ENCODE data around the gene TGM1.
A peak's percentile ranks its signal among the peaks of the same experiment; 100 is the strongest.

Gene TGM1

GRCh38 chr14:24212924-24213865, 49.8 kb downstream of the TGM1 start, which contains the start of gene CHMP4A (continued):
- no peak for TF ChIP-seq ZNF426 (tag by site-specific recombination; IDR thresholded peaks at IDR 0.05)
- no peak for TF ChIP-seq ZNF621 (tag by site-specific recombination; IDR thresholded peaks at IDR 0.05)
- no peak for TF ChIP-seq ZSCAN16 (tag by site-specific recombination; IDR thresholded peaks at IDR 0.05)
- TF ChIP-seq YY1 (tag by site-specific recombination; IDR thresholded peaks at IDR 0.05), result peak; percentile 71
- no peak for TF ChIP-seq SALL2 (tag by site-specific recombination; IDR thresholded peaks at IDR 0.05; ENCODE audit: borderline replicate concordance)
- TF ChIP-seq MEIS1 (CRISPR knock-in tag; IDR thresholded peaks at IDR 0.05; ENCODE audit: borderline replicate concordance), result no peak
- TF ChIP-seq ZBTB10 (tag by site-specific recombination; IDR thresholded peaks at IDR 0.05), result peak; percentile 62
- TF ChIP-seq, protein P1, sequence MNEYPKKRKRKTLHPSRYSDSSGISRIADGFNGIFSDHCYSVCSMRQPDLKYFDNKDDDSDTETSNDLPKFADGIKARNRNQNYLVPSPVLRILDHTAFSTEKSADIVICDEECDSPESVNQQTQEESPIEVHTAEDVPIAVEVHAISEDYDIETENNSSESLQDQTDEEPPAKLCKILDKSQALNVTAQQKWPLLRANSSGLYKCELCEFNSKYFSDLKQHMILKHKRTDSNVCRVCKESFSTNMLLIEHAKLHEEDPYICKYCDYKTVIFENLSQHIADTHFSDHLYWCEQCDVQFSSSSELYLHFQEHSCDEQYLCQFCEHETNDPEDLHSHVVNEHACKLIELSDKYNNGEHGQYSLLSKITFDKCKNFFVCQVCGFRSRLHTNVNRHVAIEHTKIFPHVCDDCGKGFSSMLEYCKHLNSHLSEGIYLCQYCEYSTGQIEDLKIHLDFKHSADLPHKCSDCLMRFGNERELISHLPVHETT (tag by site-specific recombination; IDR thresholded peaks at IDR 0.05), result peak; percentile 73
- TF ChIP-seq ZNF10 (tag by site-specific recombination; IDR thresholded peaks at IDR 0.05), result peak; percentile 58; the same call in 1 of the 2 replicates
- TF ChIP-seq WT1 (tag by site-specific recombination; IDR thresholded peaks at IDR 0.05), result peak; percentile 60; the same call in 1 of the 2 replicates
- TF ChIP-seq, protein P2, sequence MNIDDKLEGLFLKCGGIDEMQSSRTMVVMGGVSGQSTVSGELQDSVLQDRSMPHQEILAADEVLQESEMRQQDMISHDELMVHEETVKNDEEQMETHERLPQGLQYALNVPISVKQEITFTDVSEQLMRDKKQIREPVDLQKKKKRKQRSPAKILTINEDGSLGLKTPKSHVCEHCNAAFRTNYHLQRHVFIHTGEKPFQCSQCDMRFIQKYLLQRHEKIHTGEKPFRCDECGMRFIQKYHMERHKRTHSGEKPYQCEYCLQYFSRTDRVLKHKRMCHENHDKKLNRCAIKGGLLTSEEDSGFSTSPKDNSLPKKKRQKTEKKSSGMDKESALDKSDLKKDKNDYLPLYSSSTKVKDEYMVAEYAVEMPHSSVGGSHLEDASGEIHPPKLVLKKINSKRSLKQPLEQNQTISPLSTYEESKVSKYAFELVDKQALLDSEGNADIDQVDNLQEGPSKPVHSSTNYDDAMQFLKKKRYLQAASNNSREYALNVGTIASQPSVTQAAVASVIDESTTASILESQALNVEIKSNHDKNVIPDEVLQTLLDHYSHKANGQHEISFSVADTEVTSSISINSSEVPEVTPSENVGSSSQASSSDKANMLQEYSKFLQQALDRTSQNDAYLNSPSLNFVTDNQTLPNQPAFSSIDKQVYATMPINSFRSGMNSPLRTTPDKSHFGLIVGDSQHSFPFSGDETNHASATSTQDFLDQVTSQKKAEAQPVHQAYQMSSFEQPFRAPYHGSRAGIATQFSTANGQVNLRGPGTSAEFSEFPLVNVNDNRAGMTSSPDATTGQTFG (tag by site-specific recombination; IDR thresholded peaks at IDR 0.05; ENCODE audit: borderline replicate concordance), result no peak
- TF ChIP-seq ZNF768 (tag by site-specific recombination; IDR thresholded peaks at IDR 0.05), result no peak
- no peak for TF ChIP-seq ZNF558 (tag by site-specific recombination; IDR thresholded peaks at IDR 0.05)
- no peak for TF ChIP-seq ZNF174 (tag by site-specific recombination; IDR thresholded peaks at IDR 0.05)
- no peak for TF ChIP-seq GFI1B (tag by site-specific recombination; IDR thresholded peaks at IDR 0.05)
- TF ChIP-seq BCL11B (tag by site-specific recombination; IDR thresholded peaks at IDR 0.05; ENCODE audit: low read depth), result no peak
- TF ChIP-seq, protein P3, sequence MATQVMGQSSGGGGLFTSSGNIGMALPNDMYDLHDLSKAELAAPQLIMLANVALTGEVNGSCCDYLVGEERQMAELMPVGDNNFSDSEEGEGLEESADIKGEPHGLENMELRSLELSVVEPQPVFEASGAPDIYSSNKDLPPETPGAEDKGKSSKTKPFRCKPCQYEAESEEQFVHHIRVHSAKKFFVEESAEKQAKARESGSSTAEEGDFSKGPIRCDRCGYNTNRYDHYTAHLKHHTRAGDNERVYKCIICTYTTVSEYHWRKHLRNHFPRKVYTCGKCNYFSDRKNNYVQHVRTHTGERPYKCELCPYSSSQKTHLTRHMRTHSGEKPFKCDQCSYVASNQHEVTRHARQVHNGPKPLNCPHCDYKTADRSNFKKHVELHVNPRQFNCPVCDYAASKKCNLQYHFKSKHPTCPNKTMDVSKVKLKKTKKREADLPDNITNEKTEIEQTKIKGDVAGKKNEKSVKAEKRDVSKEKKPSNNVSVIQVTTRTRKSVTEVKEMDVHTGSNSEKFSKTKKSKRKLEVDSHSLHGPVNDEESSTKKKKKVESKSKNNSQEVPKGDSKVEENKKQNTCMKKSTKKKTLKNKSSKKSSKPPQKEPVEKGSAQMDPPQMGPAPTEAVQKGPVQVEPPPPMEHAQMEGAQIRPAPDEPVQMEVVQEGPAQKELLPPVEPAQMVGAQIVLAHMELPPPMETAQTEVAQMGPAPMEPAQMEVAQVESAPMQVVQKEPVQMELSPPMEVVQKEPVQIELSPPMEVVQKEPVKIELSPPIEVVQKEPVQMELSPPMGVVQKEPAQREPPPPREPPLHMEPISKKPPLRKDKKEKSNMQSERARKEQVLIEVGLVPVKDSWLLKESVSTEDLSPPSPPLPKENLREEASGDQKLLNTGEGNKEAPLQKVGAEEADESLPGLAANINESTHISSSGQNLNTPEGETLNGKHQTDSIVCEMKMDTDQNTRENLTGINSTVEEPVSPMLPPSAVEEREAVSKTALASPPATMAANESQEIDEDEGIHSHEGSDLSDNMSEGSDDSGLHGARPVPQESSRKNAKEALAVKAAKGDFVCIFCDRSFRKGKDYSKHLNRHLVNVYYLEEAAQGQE (tag by site-specific recombination; IDR thresholded peaks at IDR 0.05), result no peak; the same call in 1 of the 2 replicates
- no peak for TF ChIP-seq ZNF560 (tag by site-specific recombination; IDR thresholded peaks at IDR 0.05; ENCODE audit: borderline replicate concordance)
- TF ChIP-seq ZNF211 (tag by site-specific recombination; IDR thresholded peaks at IDR 0.05; ENCODE audit: low read depth), result no peak
- peak; percentile 62 for TF ChIP-seq ZNF366 (tag by site-specific recombination; conservative IDR thresholded peaks at IDR 0.05)
- no peak for TF ChIP-seq ZNF132 (tag by site-specific recombination; IDR thresholded peaks at IDR 0.05; ENCODE audit: borderline replicate concordance)
- TF ChIP-seq, protein P4, sequence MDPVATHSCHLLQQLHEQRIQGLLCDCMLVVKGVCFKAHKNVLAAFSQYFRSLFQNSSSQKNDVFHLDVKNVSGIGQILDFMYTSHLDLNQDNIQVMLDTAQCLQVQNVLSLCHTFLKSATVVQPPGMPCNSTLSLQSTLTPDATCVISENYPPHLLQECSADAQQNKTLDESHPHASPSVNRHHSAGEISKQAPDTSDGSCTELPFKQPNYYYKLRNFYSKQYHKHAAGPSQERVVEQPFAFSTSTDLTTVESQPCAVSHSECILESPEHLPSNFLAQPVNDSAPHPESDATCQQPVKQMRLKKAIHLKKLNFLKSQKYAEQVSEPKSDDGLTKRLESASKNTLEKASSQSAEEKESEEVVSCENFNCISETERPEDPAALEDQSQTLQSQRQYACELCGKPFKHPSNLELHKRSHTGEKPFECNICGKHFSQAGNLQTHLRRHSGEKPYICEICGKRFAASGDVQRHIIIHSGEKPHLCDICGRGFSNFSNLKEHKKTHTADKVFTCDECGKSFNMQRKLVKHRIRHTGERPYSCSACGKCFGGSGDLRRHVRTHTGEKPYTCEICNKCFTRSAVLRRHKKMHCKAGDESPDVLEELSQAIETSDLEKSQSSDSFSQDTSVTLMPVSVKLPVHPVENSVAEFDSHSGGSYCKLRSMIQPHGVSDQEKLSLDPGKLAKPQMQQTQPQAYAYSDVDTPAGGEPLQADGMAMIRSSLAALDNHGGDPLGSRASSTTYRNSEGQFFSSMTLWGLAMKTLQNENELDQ (tag by site-specific recombination; IDR thresholded peaks at IDR 0.05; ENCODE audit: low read depth), result no peak
- TF ChIP-seq ZNF513 (tag by site-specific recombination; IDR thresholded peaks at IDR 0.05), result no peak
- TF ChIP-seq ZNF423 (tag by site-specific recombination; IDR thresholded peaks at IDR 0.05), result peak; percentile 75; the same call in 1 of the 2 replicates

All from HEK293 (cell line).